Right lung (tissue), 5 donors: ENCODE results near the gene PPP1R1A. TPM values are rescaled to one million over a fixed set of nuclear protein-coding genes. Genes with fewer than 3 reads are reported as not detected.

Experiments
- DNase-seq, 2 donors: peaks; one replicate each; pipeline ENCODE4 v3.0.0-alpha.2; 2013
- polyA plus RNA-seq, 5 donors: library from polyadenylated mRNA; unstranded; fragments of 120-200 nt; gene quantifications; one replicate each; pipeline versions ENCODE4 v1.2.1 to v1.2.3, GENCODE V29; 2013; ENCODE audit warnings: inconsistent platforms in 1 of 5, low replicate concordance in 1 of 5; ENCODE audit not compliant: insufficient read length in 5 of 5, insufficient read depth in 1 of 5

The PPP1R1A gene
- polyA plus RNA-seq, 5 donors: 2.3 to 6.9 (median 3.0) TPM

DNA sequence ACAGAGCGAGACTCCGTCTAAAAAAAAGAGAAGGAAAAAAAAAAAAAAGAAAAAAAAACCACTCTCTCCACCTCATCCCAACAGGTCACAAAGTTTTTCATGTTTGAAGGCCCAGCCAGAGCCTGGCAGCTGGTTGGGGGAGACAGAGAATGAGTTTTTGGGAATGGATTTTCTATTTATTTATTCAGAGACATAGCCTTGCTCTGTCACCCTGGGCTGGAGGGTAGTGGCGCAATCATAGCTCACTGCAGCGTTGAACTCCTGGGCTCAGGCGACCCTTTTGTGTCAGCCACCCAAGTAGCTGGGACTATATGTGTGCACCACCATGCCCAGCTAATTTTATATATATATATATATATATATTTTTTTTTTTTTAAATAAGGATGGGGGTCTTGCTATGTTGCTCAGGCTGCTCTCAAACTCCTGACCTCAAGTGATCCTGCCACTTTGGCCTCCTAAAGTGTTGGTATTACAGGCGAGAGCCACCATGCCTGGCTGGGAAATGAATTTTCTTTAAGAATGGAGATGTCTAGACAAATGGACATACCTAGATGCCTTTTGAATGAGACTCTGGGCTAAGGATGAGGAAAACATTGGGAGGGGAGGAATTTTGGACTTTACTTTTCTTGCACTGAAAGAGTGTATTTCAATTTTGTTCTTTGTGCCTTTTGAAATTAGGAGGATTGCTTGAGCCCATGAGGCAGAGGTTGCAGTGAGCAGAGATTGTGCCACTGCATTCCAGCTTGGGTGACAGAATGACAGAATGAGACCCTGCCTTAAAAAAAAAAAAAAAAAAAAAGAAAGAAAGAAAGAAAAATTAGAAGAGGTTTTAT lies 16.9 kb upstream of the PPP1R1A start:
- no peak for DNase-seq

DNA sequence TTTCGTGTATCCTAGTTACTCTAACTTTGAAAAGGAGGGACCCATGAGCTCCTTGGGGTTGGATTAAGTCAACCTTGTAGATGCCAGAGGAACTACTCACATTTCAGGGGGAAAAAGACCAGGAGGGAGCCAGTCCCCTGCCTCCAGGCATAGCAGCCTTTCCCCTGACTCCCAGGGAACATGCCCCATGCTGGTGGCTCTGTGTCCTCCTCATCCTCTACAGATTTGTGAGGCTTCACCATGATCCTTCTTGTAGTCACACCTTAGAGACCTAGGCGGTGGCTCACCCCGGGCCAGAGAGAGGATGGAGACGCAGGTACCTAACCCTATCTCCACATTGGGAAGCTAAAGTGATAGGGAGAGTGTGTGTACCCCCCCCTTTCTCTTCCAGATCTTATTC lies 16.0 kb upstream of the PPP1R1A start:
- DNase-seq: no peak

DNA sequence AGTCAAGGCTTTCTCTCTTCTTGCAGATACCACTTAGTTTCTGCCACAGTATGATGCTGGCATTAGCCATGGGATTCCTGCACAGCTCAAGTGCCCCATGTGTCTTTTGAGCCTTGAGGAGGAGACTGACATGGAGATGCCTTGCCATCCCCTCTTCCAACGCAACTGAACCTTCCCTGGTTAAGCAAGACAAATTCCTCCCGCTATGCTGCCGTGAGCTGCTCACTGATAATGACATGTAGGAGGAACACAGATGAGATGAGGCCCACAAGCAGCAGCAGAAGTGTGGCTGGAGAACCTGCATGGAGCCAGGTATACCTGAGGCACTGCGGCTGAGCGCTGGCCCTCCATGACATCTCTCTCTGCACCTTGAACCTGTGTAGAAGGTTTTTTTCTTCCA lies 15.4 kb upstream of the PPP1R1A start:
- DNase-seq: no peak

DNA sequence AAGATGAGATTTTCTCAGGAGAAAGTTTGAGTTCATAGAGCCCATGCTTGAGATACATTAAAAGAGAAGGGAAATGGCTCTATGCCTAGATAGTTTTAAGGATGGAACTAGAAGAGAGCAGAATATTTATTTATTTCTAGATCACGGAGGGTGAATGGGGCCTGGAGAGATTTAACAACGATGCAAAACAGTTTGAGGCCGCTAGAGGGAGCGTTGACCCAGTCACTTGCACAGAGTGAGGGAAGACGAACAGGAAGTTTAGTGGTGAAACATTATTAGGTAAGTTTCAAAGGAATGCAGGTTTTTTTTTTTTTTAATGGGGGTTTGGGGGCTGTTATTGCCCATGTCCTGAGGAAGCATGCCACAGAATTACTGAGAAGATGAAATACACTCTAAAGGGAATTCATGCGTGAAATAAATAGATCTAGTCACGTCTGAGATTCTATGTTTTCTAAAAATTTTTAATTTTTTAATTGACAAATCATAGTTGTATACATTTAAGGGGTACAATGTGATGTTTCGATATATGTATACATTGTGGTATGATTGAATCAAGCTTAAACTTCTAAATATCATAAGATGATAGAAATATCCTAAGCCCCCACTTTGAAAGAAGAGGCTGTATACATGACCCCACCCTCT lies 14.8 kb upstream of the PPP1R1A start:
- peak in 1 of 2 donors; percentile 46 for DNase-seq

DNA sequence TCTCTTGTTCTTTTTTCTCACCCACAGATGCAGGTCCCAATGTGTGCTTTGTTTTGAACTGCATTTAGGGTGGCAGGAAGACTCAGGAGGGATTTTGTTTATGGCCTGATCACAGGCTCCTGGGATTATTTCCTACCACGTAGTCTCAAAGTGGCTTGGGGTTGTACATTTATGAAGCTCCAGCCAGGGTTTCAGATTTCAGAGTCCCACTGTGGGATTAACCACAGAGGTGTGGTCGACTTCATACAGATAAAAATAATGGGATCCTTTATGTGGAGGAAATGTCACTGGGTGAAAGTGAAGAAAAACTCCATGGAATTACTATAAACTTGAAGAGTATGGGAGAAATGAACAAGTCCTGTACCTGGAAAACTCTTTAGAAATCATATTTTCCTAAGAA lies 14.2 kb upstream of the PPP1R1A start:
- no peak for DNase-seq

DNA sequence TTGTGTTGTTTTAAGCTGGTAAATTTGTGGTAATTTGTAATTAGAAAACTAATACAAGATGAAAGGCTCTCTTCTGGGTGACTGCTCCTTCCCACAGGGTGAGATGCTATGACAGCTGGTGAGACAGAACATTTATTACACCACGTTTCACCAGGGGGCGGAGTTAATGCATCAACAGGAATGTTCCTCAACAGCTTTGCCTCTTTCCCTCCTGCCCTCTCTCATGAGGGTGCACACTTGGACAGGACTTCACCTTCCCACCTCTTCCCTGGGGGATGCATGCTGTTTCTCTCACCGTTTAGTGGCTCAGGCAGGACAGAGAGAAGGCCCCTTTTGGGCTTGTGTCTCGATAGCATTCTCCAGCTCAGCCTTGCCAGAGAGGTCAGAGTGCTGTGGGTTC lies 13.4 kb upstream of the PPP1R1A start:
- DNase-seq: no peak

DNA sequence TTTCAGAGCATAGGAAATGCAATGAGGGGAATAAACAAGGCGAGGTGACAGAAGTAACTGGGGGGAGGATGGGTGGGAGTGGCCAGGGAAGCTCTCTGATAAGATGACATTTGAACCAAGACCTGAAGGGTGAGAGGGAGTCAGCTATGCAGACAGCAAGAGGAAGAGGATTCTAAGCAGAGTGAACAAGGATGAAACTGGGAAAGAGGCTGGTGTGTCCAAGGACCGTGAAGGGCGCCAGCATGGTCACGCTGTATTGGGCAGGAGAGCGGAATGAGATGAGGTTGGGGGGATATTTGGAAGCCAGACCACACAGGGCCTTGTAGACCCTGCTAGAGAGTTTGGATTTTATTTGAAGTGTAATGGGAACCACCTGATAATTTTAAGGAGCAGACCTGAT lies 10.5 kb upstream of the PPP1R1A start:
- no peak for DNase-seq

DNA sequence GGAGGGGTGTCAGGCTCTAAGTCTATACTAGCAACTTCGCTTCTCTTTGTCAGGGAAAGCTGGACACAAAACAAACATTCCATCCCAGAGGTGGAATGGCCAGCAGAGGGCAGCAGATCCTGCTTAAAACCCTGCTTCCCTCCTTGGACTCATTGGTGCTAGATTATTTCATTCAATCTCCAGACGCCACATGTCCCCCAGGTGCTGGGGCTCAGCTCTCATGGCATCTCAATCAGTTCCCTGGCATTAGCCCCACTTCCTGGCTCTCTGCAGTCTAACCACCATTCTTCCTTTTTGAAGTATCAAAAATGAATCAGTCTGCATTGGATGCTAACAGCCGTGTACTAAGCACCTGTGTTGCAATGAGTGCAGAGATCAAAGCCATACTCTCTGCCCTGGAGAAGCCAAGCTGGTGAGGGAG lies 8.1 kb upstream of the PPP1R1A start:
- peak; percentile 33 to 58 for DNase-seq

DNA sequence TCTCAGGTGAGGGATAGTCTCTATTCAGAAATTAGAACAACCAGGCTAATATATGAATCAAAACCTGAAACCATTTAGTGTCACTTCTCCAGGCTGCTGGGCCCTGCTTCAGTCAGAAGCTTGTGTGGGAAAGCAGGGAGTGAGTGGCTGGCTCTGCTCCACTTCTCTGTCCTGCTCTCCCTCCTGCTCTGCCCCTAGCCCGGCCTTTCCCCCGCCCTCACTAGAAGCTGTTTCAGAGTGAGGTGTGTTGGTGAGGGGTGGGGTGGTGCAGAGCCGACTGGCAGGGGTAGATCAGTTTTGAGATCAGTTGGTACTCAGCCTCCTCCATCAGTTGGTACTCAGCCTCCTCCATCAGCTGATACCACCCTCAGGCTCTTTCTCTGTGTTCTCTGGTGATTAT lies 7.0 kb upstream of the PPP1R1A start:
- no peak for DNase-seq

DNA sequence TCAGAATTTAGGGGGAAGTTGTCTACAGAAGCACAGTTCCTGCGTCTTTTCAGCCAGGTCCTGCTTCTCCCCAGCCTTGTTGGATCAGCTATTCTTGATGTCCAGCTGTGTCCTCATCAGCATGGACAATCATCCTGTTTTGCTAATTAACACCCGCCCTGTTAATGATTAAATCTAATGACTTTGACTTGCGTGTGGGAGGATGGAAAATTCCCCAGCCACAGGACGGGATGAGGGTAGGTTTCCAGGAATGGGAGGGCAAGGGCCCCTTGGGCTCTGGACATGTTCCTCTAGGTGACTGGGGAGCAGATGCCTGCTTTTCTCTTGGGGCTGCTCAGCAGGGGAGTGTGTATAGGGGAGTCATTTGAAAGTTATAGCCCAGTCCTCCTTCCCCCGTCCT lies 5.3 kb upstream of the PPP1R1A start:
- no peak for DNase-seq

DNA sequence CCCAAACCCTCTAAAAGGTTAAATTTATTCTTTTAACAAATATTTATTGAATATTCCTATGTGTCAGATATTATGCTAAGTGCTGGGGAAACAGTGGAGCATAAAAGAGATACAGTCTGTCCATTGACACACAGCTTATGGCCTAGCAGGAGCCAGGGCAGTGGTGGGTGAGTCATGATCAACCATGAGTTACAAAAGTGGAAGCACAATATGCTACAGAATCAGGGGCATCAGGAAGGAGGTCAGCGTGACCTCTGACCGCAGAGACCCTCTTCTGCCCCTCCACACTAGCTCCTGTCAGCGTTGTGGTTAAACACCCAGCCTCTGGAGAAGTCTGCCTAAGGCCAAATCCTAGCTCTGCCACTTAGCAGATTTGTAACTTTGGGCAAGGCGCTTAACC lies 4.7 kb upstream of the PPP1R1A start:
- DNase-seq: no peak

DNA sequence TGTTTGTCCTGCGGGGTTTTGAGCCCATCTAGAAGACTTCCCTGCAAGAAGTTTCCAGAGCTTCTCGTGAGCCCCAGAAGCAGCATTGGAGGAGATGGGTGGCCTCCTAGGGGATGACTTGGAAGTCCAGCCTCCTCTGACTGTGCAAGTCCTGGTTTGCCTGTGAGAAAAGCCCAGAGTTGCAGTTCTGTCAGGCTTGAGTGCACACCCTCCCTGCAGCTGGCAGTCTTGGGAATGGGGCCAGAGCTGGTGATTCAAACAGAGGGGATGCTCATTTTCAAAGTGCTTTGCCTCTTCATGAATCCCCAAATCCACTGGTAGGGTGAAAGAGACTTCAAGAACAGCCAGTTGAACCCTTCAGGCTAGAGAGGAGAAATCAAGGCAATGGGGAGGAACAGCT lies 3.9 kb upstream of the PPP1R1A start:
- DNase-seq: no peak

DNA sequence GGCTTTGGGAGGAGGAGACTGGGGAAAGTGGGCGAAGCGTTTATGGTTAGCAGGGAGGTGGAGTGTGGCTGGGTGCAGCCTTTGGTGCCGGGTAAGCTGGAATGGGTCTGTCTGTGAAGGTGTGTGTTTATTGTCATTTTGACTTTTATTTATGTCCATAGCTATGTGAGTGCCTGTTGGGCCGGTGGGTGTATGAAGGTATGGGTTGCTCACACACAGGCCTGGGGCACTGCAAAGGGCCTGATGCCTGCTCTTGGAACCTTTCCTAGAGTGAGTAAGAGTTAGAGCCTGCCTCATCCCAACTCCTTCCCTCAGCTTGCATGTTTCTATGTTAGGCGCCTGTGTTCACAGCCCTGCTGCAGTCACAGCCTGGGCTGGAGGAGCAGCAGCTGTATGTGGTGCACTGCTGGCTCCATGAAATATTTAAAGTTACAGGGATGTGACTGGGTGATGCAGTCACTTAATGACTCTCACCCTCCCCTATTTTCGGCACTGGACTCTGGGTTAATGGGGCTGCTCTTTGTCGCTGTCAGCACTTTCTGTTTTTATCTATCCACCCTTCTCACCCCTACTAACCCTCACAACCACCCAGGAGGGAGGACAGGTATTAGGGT lies 2.6 kb upstream of the PPP1R1A start:
- DNase-seq: no peak

DNA sequence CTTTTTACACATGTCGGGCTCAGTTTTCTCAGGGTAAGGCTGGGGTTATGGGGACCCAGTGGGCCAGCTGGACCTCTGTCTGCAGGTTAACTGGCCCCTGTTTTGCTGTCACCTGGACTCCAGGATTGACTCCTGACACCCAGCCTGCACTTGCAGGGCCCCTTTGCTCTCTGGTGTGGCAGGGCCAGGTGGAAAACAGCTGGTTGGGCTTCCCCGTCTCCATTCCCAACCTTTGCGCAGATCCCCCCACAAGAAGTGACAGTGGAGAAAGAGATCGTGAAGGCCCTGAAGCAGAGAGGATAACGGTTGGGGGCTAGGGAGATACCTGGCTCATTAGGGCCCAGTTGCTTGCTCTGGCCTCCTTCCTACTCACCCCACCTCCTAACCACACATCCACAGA lies 1.5 kb upstream of the PPP1R1A start:
- DNase-seq: no peak

DNA sequence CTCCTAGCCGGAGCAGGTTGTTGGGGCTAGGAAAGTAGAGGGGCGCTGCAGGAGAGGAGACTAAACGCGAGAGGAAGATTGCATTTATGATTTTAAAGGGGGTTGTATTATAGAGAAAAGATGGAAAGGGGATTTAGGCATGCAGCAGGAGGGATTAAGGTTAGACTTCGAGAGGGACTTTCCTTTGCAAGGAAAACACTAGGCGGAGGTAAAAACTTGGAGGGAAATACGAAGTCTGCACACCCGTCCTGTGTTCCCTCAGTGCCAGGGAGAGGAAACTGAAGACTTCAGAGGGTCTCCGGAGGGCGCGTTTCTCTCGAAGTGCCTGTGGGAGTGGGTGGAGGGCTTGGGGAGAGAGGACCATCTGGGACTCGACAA lies 420 bp upstream of the PPP1R1A start:
- no peak for DNase-seq

DNA sequence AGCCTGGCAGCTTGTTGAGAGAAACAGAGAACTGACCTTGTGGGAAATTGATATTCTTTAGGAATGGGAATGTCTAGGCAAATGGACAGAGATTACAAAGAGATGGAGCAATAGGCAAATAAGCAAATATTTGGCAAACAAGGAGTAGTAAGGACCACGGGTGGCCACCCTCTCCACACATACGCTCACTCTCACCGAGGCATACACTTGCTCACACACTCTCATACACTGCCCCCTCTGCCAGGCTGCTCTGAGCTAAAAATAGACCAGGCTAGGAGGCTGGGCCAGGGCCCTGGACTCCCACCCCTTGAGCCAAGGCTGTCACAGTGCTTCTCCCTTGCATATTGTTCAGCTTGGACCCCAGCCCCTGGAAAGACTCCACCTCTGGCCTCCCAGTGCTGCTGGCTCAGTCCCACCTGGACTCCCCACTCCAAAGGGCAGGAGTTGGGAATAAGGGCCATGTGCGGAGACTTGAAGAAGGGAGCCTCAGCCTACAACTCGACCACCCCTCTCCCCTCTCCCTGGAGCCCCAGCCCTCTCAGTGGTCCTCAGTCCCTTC lies 1.1 kb downstream of the PPP1R1A start:
- DNase-seq: no peak

DNA sequence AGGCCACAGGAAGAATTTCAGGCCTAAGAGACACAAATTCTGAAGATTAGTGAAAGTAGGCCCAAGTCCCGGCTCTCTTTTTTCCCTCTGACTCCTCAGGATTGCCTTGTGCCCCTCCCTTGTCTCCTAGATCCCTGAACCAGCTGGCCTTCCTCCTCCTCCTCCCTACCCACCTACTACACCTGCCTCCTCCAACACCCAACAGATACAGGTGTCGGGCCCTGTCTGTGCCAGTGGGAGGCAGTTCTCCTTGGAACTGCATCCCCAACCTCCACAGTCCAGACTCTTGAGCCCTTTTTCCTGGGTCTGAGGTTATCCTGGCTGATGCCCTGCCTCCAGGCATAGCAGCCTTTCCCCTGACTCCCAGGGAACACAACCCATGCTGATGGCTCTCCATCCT lies 1.8 kb downstream of the PPP1R1A start:
- no peak for DNase-seq

DNA sequence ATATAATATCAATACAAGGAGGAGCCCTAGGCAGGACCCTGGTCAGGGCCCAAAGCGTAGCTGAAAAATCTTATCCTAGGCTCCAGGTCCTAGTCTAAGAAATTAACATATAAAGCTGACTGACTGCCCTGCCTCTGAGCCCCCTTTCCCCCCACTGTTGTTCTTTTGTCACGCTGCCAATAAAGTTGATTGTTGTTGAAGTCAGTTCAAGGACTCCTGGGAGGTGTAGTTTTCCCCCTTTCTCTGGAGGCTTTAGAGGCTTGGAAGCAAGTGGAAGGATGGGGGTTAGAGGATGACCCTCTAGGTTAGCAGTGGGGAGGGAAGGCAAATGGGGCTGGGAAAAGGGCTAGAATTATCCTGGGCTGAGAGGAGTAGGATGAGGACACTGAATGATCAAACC lies 3.2 kb downstream of the PPP1R1A start:
- DNase-seq: no peak

DNA sequence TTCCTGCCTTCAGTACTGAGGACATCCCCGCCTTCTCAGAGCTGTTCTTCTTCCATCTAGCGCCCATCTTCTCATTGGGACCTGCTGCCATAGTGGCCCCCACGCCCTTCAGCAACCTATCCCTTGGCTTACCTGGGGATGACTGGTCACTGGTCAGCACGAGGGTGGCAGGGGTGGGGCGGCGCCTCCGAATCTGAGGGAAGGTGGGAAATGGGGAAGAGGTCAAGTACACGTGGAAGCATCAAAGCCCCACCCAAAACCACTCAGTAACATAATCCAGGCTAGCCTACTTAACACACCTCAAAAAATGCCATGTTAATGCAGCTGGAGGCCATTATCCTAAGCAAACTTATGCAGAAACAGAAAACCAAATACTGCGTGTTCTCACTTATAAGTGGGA lies 4.3 kb downstream of the PPP1R1A start:
- no peak for DNase-seq

DNA sequence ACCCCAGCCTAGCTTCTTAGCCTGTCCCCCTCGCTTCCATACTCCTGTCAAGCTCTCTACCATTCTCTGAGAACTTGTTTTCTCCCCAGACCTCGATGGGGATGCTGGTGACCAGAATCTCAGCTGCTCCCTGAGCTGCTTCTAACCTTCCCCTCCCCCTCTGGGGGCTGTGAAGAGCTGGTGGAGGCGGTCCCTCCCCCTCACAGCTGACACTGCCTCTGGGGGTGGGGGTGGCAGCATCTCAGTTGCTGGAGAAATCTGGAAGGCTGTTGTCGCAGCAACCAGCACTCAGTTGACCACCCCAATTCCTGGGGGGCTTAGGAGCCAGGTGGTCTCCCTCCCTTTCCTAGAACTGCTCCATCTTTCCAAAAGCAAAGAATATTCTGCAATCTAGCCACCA lies 4.7 kb downstream of the PPP1R1A start:
- no peak for DNase-seq

DNA sequence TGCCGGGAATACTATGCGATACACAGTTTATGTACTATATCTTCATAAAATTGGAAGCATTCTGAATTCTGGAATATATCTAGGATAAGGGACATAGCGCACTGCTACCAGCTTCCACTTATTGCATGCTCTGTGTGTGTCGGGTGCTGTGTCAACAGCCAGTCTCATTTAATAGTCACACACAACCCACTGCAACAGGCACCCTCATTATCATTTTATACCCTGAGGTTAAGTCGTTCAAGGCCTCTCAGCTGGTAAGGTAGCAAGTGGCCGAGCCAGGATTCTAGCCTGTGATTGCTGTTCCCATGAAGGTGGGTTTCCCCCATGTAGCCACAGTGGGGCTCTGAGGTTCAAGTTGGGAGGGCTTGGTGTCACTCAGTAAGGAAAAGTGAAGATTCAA lies 7.0 kb downstream of the PPP1R1A start:
- no peak for DNase-seq

DNA sequence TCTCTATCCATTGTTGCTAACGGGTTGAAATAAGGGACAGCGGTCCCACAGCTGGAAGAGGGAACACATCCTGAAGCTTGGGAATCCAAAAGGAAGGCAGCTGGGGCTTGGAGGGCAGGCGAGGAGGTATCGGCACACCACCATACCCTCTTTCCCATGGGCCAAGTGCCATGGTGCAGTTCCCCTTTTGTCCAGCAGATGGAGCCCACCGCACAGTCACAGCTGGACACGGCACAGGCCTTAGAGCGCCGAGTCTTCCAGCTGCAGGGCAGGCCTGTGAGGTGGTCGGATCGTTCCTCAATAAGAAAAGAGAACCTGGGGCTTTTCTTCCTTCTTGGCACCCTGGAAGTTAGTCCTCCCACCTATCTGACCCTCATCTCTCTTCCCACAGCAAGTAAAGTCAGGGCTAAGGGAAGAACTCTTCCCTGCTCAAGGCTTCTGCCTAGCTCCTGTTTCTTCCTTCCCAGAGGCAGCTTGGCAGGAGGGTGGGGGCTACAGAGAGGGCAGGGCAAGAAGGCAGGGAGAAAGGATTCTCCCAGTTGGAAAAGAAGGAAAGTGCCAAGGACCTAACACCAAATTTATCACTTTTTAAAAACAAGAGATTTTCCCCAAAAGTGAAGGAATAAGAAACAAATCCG lies 8.6 kb downstream of the PPP1R1A start:
- DNase-seq: peak; percentile 58 to 78
